ENCODE measurements around the gene RNU2-63P.

DNA sequence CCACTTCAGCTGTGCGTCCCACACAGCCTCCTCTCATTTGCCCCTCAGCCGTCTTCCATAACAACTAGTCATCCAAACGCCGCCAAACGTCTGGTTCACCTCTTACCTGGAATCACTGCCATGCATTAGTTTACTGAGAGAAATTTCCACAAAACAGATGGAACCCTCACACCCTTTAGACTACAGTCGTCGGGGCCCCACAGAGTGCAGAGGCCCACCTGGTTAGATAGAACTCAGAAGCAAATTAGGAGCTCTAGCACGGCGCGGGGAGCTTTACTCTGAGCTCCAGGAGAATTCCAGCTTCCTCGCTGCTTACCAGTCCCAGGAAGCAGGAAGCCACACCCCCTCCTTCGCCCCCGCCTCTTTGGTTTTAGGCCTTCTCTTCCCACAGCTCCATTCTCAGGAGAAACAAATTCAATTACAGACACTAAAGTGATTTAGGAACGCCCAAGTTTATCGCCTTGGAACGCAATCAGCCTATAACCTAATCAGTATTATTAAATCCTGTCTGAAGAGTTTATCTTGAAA, 9.4 kb downstream of the RNU2-63P start:
- no peak for TF ChIP-seq CTCF (IDR thresholded peaks at IDR 0.05; ENCODE audit: control extremely low read depth in 1 of 3, insufficient read depth in 1 of 3, low read depth in 1 of 3, low read length in 3 of 3)
- no peak for TF ChIP-seq SIN3A (conservative IDR thresholded peaks at IDR 0.05 in 1 of 2, IDR thresholded peaks at IDR 0.05 in 1 of 2; ENCODE audit: low read depth in 1 of 2, low read length in 2 of 2)
- TF ChIP-seq JUND (IDR thresholded peaks at IDR 0.05; ENCODE audit: low read length), result no peak
- TF ChIP-seq POLR2A (IDR thresholded peaks at IDR 0.05; ENCODE audit: control extremely low read depth in 1 of 2, low read depth in 2 of 2, low read length in 2 of 2), result no peak
- TF ChIP-seq, protein P1, sequence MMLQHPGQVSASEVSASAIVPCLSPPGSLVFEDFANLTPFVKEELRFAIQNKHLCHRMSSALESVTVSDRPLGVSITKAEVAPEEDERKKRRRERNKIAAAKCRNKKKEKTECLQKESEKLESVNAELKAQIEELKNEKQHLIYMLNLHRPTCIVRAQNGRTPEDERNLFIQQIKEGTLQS (IDR thresholded peaks at IDR 0.05; ENCODE audit: insufficient read depth, low read depth, low read length), result no peak
- no peak for TF ChIP-seq FOSL1 (IDR thresholded peaks at IDR 0.05; ENCODE audit: insufficient read depth, low read depth, low read length)
- TF ChIP-seq POU5F1 (IDR thresholded peaks at IDR 0.05; ENCODE audit: low read depth, low read length), result no peak
- no peak for TF ChIP-seq TAF1 (IDR thresholded peaks at IDR 0.05; ENCODE audit: low read depth, low read length)
- TF ChIP-seq KDM1A (IDR thresholded peaks at IDR 0.05; ENCODE audit: borderline replicate concordance, low read length), result no peak
- TF ChIP-seq RBBP5 (IDR thresholded peaks at IDR 0.05; ENCODE audit: borderline replicate concordance, low read depth, low read length), result no peak
- TF ChIP-seq MAX (IDR thresholded peaks at IDR 0.05), result no peak
- TF ChIP-seq BACH1 (IDR thresholded peaks at IDR 0.05; ENCODE audit: low read length), result no peak

Measured in H1 (cell line).